Measurements from ENCODE around the gene RNF138. TPM values are rescaled to one million over a fixed set of nuclear protein-coding genes. Genes with fewer than 3 reads are reported as not detected.

The RNF138 gene, protein sequence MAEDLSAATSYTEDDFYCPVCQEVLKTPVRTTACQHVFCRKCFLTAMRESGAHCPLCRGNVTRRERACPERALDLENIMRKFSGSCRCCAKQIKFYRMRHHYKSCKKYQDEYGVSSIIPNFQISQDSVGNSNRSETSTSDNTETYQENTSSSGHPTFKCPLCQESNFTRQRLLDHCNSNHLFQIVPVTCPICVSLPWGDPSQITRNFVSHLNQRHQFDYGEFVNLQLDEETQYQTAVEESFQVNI
- 11.9 and 16.3 TPM in 2 replicates for total RNA-seq

DNA sequence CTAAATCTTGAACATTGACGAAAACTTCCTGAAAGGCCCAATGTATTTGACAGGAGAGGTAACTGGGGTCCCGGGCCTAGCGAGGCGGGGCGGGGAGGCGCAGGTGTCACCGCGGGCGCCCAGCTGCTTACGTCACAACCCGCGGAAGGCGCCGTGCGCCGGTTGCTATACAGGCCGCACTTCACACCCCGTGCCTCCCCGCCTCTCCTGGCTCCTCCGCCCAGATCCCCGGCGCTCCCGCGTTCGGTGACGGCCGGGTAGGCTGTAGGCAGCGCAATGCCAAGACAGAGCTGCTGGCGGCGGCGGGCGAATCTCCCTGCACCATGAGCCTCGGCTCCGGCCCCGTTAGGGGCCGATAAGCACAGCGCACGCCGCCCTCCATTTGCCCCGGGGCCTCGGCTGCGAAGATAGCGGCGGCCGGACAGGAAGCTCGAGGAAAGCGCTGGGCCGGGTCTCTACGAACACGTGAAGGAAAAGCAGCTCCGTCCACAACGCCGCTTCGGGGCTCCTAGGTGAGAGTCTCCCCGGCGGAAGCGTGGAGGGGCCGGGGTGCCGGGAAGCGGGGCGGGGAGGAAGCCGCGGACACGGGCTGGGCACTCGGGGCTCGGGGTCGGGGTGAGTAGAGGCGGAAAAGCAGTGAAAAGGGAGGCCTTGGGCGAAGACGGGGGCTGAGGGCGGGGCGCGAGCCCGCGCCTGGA lies at the start of gene RNF138:
TSS of gene RNF138 (plus strand) at position 151 of the 698 bp plus-strand sequence. CDS start 903 bp downstream, outside the sequence.

Other genes starting within 250 kb of the RNF138 start
- 52.6 and 70.5 TPM in 2 replicates for gene TRAPPC8, start 148.7 kb upstream of the RNF138 start, total RNA-seq
- 1.2 and 1.5 TPM in 2 replicates for gene RNF125, start 73.0 kb upstream of the RNF138 start, total RNA-seq
- 0.17 TPM in 1 of 2 replicates, not detected in the other for gene MEP1B, start 98.2 kb downstream of the RNF138 start, total RNA-seq